Activated T-helper 1 cell treated with anti-CD3 and anti-CD28 coated beads, Interleukin-12 subunit alpha, Interleukin-12 subunit beta, Interleukin-2, Interleukin-4 antibody, amounts not matched to agents 30 ng/mL and 10 ng/mL and 1 ng/mL, durations not matched to agents 14 hours and 24 hours and 36 hours (primary cell): Measurements from ENCODE around the gene PYGB. TPM values are rescaled to one million over a fixed set of nuclear protein-coding genes. Genes with fewer than 3 reads are reported as not detected.

Source experiments
- DNase-seq: peaks from one replicate; pipeline ENCODE4 v3.0.0; 2021; ENCODE audit warnings: low spot score
- H3K27ac Mint-ChIP-seq: one replicate; pipeline ENCODE4 v1.8.0; 2021; ENCODE audit warnings: mild to moderate bottlenecking, mixed read lengths
- H3K27me3 Mint-ChIP-seq: one replicate; pipeline ENCODE4 v1.8.0; 2022; ENCODE audit warnings: mild to moderate bottlenecking, moderate library complexity, mixed read lengths; ENCODE audit not compliant: insufficient read depth
- H3K36me3 Mint-ChIP-seq: one replicate; pipeline ENCODE4 v1.8.0; 2021; ENCODE audit warnings: low read depth, mixed read lengths
- H3K4me1 Mint-ChIP-seq: one replicate; pipeline ENCODE4 v1.8.0; 2021; ENCODE audit warnings: low read depth, mixed read lengths
- H3K4me3 Mint-ChIP-seq: one replicate; pipeline ENCODE4 v1.8.0; 2021; ENCODE audit warnings: mild to moderate bottlenecking, moderate library complexity, mixed read lengths
- H3K9me3 Mint-ChIP-seq: one replicate; pipeline ENCODE4 v1.8.0; 2021; ENCODE audit warnings: mixed read lengths
- intact Hi-C: fragments of 100-400 bp; cut with micrococcal nuclease; formaldehyde crosslinking; loops from one replicate; pipeline ENCODE4 v1.15.1; 2024
- total RNA-seq: library from RNA; stranded (reverse); gene quantifications from 2 replicates; pipeline ENCODE4 v1.2.3, GENCODE V29; 2022

The PYGB gene
- total RNA-seq, 1 donor from 2014 or later: 38.5 TPM

GRCh38 chr20:25219365-25219764 lies 28.5 kb upstream of the PYGB start:
- Mint-ChIP-seq H3K4me1 (peaks cover 6% of the 10 kb centered on the region), H3K27ac (no peak overlapping the region), H3K4me3 (no peak overlapping the region), H3K27me3 (no peaks in the 10 kb centered on the region), H3K9me3 (no peaks in the 10 kb centered on the region), H3K36me3 (peaks cover 8% of the 10 kb centered on the region)
- intact Hi-C loops: no loop called here
- DNase-seq: no peak

DNA sequence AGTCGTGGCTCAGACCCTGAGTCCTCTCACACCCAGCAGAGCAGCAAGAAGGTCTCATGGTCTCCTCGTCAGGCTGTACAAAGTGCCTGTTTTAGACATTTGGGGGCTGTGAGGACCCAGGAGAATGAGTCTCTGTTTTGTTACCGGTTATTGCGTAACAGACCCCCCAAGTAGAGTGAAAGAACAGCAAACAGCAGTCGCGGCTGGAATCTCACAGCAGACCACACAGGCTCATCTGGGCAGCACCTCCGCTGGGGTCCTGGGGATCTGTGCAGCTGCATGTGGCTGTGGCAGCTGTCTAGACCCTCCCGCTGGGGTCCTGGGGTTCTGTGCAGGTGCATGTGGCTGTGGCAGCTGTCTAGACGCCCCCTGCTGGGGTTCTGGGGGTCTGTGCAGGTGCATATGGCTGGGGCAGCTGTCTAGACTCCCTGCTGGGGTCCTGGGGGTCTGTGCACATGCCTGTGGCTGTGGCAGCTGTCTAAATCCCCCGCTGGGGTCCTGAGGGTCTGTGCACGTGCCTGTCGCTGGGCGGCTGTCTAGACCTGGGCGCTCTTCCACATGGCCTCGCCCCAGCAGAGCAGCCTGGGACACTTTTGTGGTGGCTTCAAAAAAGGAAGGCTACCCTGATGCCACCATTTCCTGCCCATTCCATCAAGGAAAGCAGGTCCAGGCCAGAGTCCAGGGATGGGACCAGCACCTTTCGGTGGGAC lies 27.7 kb upstream of the PYGB start:
- Mint-ChIP-seq H3K4me1 (peaks cover 6% of the 10 kb centered on the region), H3K9me3 (no peaks in the 10 kb centered on the region), H3K27ac (no peak overlapping the region), H3K27me3 (no peaks in the 10 kb centered on the region), H3K4me3 (no peak overlapping the region), H3K36me3 (peaks cover 8% of the 10 kb centered on the region)
- intact Hi-C loops: no loop called here
- no peak for DNase-seq

DNA sequence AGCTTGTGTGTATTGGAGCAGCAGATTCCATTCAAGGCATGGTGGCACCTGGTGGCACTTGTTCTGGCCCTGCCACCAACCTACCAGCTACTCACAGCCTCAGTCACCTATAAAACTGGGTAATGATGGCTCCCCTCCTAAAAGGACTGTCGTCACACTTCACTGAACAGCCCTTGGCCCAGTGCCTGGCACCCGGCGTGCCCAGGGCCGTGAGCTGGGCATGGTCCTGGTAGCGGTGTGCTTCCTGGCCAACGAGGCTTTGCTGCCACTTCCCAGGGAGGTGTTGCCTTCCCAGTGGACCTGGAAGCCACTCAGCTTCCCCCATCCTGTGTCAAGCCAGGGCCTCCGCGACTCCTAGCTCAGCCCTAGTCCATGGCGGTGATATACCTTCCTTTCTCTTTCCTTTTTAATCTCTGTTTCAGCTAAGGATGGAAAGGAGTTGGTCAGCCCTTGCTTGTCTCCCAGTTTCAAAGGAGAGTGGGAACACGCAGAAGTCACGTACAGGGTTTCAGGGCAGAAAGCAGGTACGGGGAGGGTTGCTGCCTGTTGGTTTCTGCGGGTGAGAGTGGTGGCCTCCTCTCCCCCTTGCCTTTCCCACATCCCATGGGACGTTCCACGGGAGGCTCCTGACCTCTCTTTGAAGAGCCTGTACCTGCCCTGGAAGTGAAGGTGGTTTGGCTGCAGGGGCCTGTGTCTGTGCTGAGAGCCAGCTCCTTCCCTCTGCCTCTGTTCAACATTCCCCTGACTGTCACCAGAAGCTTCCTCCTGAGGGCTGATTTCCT lies 26.9 kb upstream of the PYGB start:
- no peak for DNase-seq
- Mint-ChIP-seq H3K4me3 (no peak overlapping the region), H3K27ac (no peak overlapping the region), H3K4me1 (peaks cover 6% of the 10 kb centered on the region), H3K27me3 (no peaks in the 10 kb centered on the region), H3K9me3 (no peaks in the 10 kb centered on the region), H3K36me3 (peaks cover 6% of the 10 kb centered on the region)
- intact Hi-C loops: no loop called here

DNA sequence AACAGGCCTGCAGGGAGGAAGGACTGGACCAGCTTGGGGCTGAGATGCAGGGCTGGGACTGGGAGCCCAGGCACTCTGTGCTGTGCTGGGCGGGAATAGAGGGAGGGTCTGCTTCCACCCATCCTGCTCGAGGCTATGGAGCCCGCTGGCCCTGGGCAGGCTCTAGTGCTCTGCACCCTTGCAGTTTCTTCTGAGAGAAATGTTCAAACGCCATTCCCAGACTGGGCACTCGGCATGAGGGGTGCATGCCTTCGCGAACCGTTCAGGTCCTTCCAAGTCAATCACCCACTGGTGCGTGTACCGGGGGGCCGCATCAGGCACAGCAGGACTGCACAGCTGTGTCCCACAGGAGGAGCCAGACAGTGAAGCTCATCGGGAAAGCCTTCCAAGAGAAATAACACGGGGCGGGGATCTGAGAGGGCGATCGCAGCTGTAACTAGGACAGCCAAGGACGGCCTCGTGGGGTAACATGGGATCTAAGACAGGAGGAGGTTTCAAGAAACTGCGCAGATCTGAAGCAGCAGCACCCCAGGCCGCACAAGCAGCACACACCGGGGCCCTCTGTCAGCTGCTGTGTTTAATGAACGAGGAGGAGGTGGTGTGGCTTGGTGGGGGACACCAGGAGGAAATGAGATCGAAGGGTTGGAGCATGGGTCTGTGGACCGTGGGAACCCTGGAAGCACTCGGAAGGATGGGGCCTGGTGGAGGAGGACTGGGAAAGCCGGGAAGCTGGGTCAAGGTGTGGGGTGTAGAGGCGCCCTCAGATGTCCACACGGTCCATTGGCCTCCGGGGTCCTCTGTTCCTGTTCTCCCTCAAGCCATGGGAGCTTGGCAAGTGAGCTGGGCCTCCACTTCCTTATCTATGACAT lies 26.1 kb upstream of the PYGB start:
- intact Hi-C loops: loop anchor here (2.0 kb wide), 1 partner anchor 25 kb away; no protein-coding TSS in a partner anchor
- H3K4me3 Mint-ChIP-seq: no peak overlapping the region
- peak overlapping the region; percentile 0 for H3K27ac Mint-ChIP-seq
- peaks cover 6% of the 10 kb centered on the region for H3K36me3 Mint-ChIP-seq
- peaks cover 6% of the 10 kb centered on the region for H3K4me1 Mint-ChIP-seq
- H3K27me3 Mint-ChIP-seq: no peaks in the 10 kb centered on the region
- no peaks in the 10 kb centered on the region for H3K9me3 Mint-ChIP-seq
- no peak for DNase-seq

DNA sequence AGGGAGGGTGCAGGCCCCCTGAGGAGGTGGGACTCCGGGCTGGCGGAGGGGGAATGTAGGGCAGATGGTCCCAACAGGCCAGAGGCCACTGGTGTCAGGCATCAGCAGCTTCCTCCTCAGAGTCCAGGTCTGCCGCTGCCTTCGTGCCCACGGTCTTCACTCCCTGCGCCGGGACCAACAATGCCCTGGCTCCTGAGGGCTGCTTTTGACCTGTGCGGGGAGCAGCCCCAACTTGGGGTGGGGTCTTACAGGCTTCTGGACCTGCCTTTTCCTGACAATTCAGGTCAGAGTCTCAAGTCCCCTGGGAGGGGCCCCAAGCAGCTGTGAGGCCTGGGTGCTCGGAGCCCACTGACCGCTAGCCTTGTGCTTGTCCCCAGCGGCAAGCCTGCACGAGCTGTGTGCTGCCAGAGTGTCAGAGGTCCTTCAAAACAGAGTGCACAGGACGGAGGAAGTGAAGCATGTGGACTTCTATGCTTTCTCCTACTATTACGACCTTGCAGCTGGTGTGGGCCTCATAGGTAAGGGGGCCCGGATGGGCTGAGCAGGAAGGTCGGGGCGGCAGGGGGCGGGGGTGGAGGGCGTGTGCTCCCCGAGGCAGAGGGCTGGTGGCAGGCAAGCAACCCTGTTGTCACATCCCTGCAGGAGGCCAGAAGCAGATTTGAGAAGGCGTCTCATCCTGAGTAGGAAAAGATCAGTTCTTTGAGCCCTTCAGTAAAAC lies 25.3 kb upstream of the PYGB start:
- H3K9me3 Mint-ChIP-seq: no peaks in the 10 kb centered on the region
- peaks cover 6% of the 10 kb centered on the region for H3K4me1 Mint-ChIP-seq
- no peak for DNase-seq
- H3K36me3 Mint-ChIP-seq: peaks cover 3% of the 10 kb centered on the region
- H3K27me3 Mint-ChIP-seq: no peaks in the 10 kb centered on the region
- no peak overlapping the region for H3K4me3 Mint-ChIP-seq
- peak overlapping the region; percentile 26 for H3K27ac Mint-ChIP-seq
- intact Hi-C loops: loop anchor here (1.0 to 2.0 kb wide), 2 partner anchors 15 to 24 kb away; no protein-coding TSS in a partner anchor

- intact Hi-C loops: loop anchor here (1.0 to 2.0 kb wide), 2 partner anchors 14 to 24 kb away; no protein-coding TSS in a partner anchor
- DNase-seq: no peak
- no peaks in the 10 kb centered on the region for H3K9me3 Mint-ChIP-seq
- H3K27ac Mint-ChIP-seq: peak overlapping the region; percentile 26
- H3K36me3 Mint-ChIP-seq: no peaks in the 10 kb centered on the region
- H3K27me3 Mint-ChIP-seq: no peaks in the 10 kb centered on the region
- peaks cover 6% of the 10 kb centered on the region for H3K4me1 Mint-ChIP-seq
- H3K4me3 Mint-ChIP-seq: no peak overlapping the region
These were observed 24.7 kb upstream of the PYGB start for GRCh38 chr20:25223179-25223661.

DNA sequence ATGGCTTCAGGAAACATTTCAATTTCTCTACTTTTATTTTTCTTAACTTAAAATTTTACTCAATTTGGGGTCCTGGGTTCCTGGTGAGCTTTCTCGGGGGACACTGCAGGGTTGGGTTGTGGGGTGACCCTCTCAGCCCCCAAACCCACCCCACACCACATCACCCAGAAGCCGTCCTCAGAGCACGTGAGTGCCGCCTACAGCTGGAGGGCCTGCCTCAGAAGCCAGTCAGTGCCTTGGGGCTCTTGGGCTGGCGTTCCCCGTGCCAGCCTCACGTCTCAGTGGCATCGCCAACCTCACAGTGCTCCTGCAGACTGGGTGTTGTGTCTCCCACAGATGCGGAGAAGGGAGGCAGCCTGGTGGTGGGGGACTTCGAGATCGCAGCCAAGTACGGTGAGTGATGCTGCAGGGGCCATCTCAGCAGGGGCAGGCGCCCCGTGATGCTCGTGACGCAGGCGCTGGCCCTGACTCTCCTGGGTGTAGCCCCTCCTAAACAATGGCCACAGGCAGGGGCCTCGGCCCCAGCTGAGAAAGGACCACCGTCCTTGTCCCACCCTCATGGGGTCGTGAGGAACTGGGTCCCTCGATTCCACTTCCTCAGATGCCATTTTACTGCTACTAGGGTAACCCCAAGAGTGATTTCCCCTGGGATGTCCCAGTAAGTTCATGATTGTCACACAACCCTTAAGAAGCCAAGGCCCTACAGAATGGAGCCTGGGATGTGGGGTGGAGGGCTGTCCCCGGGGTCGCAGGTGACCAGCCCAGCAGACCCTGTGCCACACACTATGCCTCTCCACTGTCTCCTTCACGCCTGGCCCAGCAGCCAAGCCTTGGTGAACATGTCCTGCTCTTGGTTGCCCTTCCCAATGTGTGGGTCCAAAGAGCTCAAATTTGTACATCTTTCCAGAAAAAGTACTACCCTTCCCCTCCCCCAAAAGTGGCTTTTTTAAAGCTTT lies 23.8 kb upstream of the PYGB start:
- Mint-ChIP-seq H3K27ac (no peak overlapping the region), H3K4me1 (peaks cover 6% of the 10 kb centered on the region), H3K27me3 (no peaks in the 10 kb centered on the region), H3K4me3 (no peak overlapping the region), H3K9me3 (no peaks in the 10 kb centered on the region), H3K36me3 (no peaks in the 10 kb centered on the region)
- DNase-seq: no peak
- intact Hi-C loops: loop anchor here (1.0 to 2.0 kb wide), 3 partner anchors 13 to 23 kb away; no protein-coding TSS in a partner anchor

DNA sequence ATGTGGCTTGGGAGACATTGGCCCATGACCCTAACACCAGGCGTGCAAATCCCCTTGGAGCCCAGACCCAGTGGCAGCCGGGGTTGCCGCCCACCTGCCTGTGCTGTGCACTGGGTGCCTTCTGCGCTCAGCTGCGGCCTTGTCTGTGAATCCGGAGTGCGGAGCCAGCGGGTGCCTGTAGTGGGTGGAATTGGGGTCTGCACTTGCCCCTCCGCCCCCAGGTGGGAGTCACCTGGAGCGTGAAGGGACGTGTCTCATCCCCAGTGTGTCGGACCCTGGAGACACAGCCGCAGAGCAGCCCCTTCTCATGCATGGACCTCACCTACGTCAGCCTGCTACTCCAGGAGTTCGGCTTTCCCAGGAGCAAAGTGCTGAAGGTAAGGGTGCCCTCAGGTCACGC lies 22.9 kb upstream of the PYGB start:
- Mint-ChIP-seq H3K27me3 (no peaks in the 10 kb centered on the region), H3K4me1 (peaks cover 6% of the 10 kb centered on the region), H3K4me3 (no peak overlapping the region), H3K36me3 (no peaks in the 10 kb centered on the region), H3K9me3 (no peaks in the 10 kb centered on the region), H3K27ac (no peak overlapping the region)
- intact Hi-C loops: loop anchor here (1.0 kb wide), 1 partner anchor 14 kb away; no protein-coding TSS in a partner anchor
- no peak for DNase-seq

DNA sequence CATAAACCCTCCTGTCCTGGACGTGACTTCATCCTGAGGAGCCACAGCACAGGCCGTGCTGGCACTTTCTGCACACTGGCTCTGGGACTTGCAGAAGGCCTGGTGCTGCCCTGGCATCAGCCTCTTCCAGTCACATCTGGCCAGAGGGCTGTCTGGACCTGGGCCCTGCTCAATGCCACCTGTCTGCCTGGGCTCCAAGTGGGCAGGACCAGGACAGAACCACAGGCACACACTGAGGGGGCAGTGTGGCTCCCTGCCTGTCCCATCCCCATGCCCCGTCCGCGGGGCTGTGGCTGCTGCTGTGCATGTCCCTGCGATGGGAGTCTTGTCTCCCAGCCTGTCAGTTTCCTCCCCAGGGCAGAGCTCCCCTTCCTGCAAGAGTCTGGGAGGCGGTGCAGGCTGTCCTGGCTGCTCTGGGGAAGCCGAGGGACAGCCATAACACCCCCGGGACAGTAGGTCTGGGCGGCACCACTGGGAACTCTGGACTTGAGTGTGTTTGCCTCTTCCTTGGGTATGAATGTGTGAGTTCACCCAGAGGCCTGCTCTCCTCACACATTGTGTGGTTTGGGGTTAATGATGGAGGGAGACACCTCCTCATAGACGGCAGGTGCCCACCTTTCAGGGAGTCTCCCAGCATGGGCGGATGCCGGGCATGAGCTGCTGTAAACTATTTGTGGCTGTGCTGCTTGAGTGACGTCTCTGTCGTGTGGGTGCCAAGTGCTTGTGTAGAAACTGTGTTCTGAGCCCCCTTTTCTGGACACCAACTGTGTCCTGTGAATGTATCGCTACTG lies 22.0 kb upstream of the PYGB start:
- H3K9me3 Mint-ChIP-seq: no peaks in the 10 kb centered on the region
- no peaks in the 10 kb centered on the region for H3K27me3 Mint-ChIP-seq
- no peak overlapping the region for H3K27ac Mint-ChIP-seq
- DNase-seq: no peak
- H3K4me3 Mint-ChIP-seq: no peak overlapping the region
- H3K36me3 Mint-ChIP-seq: no peaks in the 10 kb centered on the region
- intact Hi-C loops: no loop called here
- peaks cover 6% of the 10 kb centered on the region for H3K4me1 Mint-ChIP-seq

DNA sequence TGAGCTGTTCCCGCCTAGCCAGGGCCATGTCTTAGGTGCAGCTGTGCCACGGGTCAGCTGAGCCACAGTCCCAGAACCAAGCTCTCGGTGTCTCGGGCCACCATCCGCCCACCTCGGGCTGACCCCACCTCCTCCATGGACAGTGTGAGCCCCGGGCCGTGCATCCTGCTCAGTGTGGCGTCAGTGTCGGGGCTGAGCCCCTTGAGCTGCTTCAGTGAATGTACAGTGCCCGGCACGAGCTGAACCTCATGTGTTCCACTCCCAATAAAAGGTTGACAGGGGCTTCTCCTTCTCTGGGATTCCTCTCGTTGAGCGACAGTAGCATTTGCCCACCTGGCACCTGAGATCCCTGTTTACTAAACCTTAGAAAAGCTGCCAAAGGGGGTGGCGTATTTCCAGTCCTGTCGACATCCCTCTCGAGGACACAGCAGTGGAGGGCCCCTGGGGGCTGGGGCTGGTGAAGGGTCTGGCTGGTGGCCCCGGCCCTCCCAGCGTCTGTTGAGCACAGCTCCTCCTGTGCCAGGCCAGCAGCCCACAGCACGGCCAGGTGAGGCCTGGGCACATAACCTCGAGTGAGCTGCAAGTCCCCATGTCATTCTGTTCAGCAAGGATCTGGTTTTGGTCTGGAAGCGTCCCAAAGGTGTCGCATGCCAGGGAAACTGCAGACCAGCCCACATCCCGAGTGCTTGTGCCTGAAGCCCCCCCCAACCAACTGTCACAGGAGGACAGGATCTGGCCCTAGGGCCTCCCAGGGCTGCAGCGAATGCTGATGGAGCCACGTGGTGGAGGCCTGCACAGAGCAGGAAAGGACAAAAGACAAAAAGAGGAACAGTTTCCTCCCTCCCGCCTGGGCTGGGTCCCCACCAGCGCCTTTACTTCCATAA lies 21.2 kb upstream of the PYGB start:
- no peaks in the 10 kb centered on the region for H3K27me3 Mint-ChIP-seq
- intact Hi-C loops: no loop called here
- no peak for DNase-seq
- H3K4me3 Mint-ChIP-seq: no peak overlapping the region
- no peak overlapping the region for H3K27ac Mint-ChIP-seq
- peaks cover 6% of the 10 kb centered on the region for H3K4me1 Mint-ChIP-seq
- no peaks in the 10 kb centered on the region for H3K9me3 Mint-ChIP-seq
- no peaks in the 10 kb centered on the region for H3K36me3 Mint-ChIP-seq
